ENCODE results near the gene SMIM32.

Gene SMIM32

GRCh38 chr5:136186796-136187195 lies 6.2 kb downstream of the SMIM32 start:
- DNase-seq (ENCODE audit: low spot score) = no peak

GRCh38 chr5:136185974-136186665 lies 6.8 kb downstream of the SMIM32 start:
- DNase-seq (ENCODE audit: low spot score) = no peak

GRCh38 chr5:136182618-136183017 lies 10.3 kb downstream of the SMIM32 start:
- no peak for DNase-seq (ENCODE audit: low spot score)

GRCh38 chr5:136174021-136174659 lies 18.8 kb downstream of the SMIM32 start:
- DNase-seq (ENCODE audit: low spot score) = no peak

- no peak for DNase-seq (ENCODE audit: low spot score)
Observed at GRCh38 chr5:136169218-136169617, 23.7 kb downstream of the SMIM32 start.

- no peak for DNase-seq (ENCODE audit: low spot score)
Observed at GRCh38 chr5:136166909-136167308, 26.1 kb downstream of the SMIM32 start.

GRCh38 chr5:136164226-136164625 lies 28.7 kb downstream of the SMIM32 start:
- no peak for DNase-seq (ENCODE audit: low spot score)

GRCh38 chr5:136162008-136162407 lies 31.0 kb downstream of the SMIM32 start:
- no peak for DNase-seq (ENCODE audit: low spot score)

- DNase-seq (ENCODE audit: low spot score) = no peak
Observed at GRCh38 chr5:136159457-136159856, 33.5 kb downstream of the SMIM32 start.

- DNase-seq (ENCODE audit: low spot score) = no peak
Observed at GRCh38 chr5:136157514-136157913, 35.4 kb downstream of the SMIM32 start.

- no peak for DNase-seq (ENCODE audit: low spot score)
Observed at GRCh38 chr5:136155761-136156160, 37.2 kb downstream of the SMIM32 start.

- DNase-seq (ENCODE audit: low spot score) = no peak
Observed at GRCh38 chr5:136155078-136155477, 37.9 kb downstream of the SMIM32 start.

GRCh38 chr5:136153581-136154236 lies 39.3 kb downstream of the SMIM32 start:
- DNase-seq (ENCODE audit: low spot score) = no peak

- no peak for DNase-seq (ENCODE audit: low spot score)
Observed at GRCh38 chr5:136149891-136150290, 43.1 kb downstream of the SMIM32 start.

- no peak for DNase-seq (ENCODE audit: low spot score)
Observed at GRCh38 chr5:136147632-136148031, 45.3 kb downstream of the SMIM32 start.

GRCh38 chr5:136146201-136146600 lies 46.8 kb downstream of the SMIM32 start:
- no peak for DNase-seq (ENCODE audit: low spot score)

- DNase-seq (ENCODE audit: low spot score) = no peak
Observed at GRCh38 chr5:136145030-136145429, 47.9 kb downstream of the SMIM32 start.

- DNase-seq (ENCODE audit: low spot score) = no peak
Observed at GRCh38 chr5:136143763-136144162, 49.2 kb downstream of the SMIM32 start.

GRCh38 chr5:136143312-136143711 lies 49.6 kb downstream of the SMIM32 start:
- no peak for DNase-seq (ENCODE audit: low spot score)

GRCh38 chr5:136141561-136141960 lies 51.4 kb downstream of the SMIM32 start:
- DNase-seq (ENCODE audit: low spot score) = no peak

Measured in HuH-7.5 (cell line).